Fibroblast of upper back skin (primary cell): Measurements from ENCODE around the gene PRR19.

ENCODE experiments used
- DNase-seq: peaks from one replicate; pipeline ENCODE4 v3.0.0-alpha.2; 2013

PRR19 gene

DNA sequence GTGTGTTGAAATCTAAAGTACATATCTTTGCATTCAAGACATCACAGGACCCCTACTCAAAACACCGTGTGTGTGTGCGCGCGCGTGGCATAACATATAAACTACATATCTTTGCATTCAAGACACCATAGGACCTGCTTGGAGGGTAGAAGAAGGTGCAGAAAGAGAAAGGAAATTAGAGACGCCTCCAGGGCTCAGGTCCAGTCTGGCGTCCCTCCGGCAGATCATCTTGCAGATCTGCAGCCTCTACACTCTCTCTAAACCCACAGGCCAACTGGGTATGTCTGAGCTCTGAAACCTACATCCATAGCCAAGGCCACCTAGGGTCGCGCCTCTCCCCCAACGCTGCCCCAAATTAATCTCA, 1.2 kb downstream of the PRR19 start:
- no peak for DNase-seq

- no peak for DNase-seq
Measured at GRCh38 chr19:42303876-42304275, 1.9 kb downstream of the PRR19 start.

DNA sequence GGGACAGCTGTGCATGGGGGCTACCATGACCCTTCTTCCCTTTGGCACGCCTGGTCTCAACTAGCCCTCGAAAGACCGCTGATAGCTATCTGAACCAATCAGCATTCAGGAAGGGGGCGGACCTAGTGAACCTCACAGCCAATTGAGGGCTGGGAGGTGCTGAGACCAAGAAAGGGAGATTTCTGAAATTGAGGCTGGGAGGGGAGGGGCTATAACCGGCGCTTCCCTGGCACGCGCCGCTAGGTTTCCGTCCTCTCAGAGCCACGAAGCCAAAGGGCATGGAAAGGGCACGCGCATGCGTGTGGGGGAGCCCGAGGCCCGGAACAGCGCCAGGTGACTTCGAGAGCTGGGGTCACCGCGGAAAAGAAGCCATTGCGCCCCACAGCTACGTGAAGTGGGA, 4.7 kb downstream of the PRR19 start:
- DNase-seq = no peak

DNA sequence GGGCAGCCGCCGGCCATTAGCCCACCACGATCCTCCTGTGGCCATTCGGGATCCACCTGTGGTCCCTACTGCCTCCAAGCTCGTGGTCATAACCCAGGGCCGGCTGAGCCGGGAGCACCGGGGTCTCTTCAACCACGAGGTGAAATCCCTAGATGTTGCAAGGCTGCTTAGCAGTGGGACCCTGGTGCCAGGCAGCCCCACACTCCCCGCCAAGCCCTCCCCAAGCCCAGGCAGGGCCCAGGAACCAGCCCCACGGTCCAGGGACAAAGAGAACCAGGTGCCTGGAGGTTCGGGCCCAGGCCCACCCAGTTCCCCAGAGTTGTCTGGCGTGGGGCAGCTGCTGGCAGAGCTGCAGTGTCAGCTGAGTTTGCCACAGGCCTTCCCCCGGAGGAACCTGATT, 7.8 kb downstream of the PRR19 start:
- DNase-seq = no peak

DNA sequence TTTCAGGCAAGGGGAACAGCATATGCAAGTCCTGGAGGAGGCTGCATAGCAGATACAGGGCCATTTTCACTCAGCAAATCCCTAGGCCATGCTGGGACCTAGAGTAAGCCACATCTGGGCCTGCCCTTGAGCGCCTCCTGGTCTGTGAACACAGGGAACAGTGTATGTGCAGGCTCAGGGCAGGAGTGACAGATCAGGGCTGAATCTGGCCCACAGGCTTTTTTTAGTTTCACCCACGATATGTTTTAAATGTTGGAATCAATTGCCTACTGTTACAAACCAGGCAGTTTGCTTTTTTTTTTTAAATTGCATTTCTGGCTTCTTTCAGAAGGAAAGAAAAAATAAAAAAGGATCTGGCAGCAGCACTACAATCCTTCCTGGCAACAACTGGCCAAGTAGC, 9.7 kb downstream of the PRR19 start:
- DNase-seq = no peak

GRCh38 chr19:42312370-42312769, 10.4 kb downstream of the PRR19 start:
- DNase-seq = no peak

- DNase-seq = peak; percentile 30
Measured at GRCh38 chr19:42313096-42313839, 11.3 kb downstream of the PRR19 start, which contains the start of gene TMEM145. Gene TMEM145 (plus strand): TSS chr19:42313309. CDS start chr19:42313377, 68 bp downstream.

- no peak for DNase-seq
Measured at GRCh38 chr19:42313840-42314755, 12.2 kb downstream of the PRR19 start.

DNA sequence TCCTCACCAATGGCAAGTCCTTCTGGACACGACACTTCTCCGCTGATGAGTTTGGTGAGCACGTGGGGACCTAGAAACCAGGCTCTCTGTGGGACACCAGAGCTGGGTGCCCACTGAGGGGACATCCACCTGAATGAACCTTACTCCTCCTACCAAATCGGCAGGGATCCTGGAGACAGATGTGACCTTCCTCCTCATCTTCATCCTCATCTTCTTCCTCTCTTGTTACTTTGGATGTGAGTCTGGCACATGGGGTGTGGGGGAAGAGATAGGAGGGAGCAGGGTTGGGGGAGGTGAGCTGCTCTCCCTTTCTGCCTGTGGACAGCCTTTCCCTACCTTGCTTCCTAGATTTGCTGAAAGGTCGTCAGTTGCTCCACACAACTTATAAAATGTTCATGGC, 13.1 kb downstream of the PRR19 start:
- DNase-seq = no peak

DNA sequence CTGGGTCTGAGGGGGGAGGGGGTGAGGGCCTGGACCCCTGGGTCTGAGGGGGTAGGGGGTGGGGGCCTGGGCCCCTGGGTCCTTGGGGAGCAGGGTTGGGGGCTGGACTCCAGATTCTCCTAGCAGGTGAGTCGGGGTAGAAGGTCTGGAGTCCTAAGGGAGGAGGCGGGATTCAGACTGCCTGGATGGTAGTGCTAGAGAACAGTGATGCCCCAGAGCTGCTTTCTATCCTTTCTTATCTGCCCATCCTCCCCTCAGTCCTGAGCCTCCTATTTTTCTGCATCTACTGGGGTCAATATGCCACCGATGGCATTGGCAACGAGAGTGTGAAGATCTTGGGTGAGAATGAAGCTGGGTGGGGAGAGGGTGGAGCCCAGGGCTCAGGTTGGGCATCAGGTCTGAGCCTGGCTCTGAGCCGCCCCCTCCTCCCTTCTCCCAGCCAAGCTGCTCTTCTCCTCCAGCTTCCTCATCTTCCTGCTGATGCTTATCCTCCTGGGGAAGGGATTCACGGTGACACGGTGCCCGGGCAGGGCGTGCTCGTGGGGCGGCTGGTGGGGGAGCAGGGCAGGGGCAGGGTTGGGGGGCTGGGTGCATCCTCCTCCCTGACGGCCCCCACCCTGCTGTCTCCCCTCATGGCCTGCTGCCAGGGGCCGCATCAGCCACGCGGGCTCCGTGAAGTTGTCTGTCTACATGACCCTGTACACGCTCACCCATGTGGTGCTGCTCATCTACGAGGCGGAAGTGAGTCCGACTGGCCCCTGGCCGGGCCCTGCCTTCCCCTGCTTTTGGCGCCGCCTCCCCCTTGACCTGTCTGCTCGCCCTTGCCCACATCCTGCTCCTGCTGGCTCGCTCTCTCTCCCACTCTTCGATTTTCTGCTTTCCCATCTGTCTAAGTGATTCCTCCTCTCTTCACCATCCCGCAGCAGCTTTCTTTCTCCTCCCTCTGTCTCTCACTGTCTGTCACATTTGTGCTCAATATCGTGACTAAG, 14.6 kb downstream of the PRR19 start:
- peak; percentile 21 for DNase-seq

DNA sequence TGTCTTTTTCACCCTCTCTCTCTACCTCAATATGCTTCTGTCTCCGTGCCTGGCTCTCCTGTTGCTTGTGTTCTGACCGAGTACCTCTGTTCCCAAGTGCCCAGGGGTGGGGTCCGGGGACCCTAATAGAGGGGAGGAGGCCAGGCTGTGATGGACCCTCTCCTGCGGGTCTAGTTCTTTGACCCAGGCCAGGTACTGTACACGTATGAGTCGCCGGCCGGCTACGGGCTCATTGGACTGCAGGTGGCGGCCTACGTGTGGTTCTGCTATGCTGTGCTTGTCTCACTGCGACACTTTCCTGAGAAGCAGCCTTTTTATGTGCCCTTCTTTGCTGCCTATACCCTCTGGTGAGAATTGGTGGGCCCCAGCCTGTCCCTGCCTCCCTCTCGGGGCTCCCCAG, 15.6 kb downstream of the PRR19 start:
- no peak for DNase-seq

- DNase-seq = no peak
Measured at GRCh38 chr19:42322305-42322704, 20.4 kb downstream of the PRR19 start.

- DNase-seq = no peak
Measured at GRCh38 chr19:42323473-42323851, 21.5 kb downstream of the PRR19 start.

DNA sequence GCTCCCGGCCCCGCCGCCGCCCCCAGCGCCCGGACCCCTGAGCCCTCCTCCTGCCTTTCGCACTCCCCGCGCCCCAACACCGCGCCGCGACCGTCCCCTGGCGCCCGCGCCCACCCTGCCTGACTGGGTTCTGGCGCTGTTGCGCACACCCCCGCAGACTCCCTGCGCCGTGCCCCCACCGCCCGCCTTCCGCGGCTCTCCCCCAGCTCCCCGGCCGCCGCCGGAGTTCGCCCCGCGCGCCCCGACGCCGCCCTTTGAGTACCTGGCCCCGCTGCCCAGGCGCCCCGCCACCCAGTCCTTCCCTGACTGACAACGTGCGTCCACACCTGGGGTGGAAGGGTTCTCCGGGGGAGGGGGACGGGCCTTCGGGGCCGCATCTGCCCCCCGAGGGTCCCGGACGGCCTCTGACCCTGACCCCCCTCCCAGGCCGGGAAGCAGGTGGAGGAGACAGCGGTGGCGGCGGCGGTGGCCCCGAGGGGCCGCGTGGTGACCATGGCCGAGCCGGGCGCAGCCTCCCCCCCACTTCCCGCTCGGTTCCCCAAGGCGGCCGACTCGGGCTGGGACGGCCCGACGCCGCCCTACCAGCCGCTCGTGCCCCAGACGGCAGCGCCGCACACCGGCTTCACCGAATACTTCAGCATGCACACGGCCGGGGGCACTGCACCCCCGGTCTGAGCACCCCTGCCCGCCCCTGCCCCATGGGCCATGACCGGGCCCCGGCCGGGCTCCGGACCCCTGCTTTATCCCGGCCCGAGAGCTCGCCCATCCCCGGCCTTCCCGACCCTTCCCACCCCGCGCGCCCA, 22.1 kb downstream of the PRR19 start:
- no peak for DNase-seq

GRCh38 chr19:42324655-42325307, 22.8 kb downstream of the PRR19 start:
- DNase-seq = no peak

GRCh38 chr19:42325308-42325895, 23.5 kb downstream of the PRR19 start, which contains the start of gene MEGF8:
Gene MEGF8 (plus strand): TSS chr19:42325635. CDS start chr19:42326244, 609 bp downstream.
- peak; percentile 99 for DNase-seq

DNA sequence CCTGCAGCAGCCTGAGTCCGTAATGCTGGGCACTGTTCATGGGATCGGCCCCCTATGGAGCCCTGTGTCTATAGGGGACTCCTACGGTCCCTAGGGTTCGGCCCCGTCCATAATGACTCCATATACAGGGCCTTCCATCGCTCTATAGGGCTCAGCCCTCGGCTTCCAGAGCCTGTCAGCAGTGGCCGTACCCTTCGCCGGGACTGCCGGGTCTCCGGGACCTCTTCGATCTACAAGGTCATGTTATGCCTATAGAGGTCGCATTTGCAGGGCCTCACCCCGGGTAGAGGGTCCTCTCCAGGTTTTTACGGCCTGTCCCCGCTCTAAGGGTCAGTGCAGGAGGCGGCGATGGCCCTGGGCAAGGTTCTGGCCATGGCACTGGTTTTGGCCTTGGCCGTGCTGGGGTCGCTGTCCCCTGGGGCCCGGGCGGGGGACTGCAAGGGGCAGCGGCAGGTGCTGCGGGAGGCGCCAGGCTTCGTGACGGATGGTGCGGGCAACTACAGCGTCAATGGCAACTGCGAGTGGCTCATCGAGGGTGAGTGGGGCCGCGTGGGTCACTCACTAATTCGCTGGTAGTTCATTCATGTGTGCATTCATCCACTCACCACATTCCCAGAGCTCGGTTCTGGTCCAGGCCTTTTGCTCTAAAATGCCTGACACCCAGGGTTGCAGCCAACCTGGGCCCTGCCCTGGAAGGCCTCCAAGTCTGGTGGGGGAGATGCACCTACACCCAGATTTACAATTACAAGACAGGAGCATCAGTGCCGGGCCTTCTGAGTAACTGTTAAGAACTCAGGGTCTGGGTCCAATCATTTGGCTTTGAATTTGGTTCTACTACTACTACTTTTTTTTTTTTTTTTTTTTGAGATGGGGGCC, 24.2 kb downstream of the PRR19 start:
- no peak for DNase-seq

- DNase-seq = no peak
Measured at GRCh38 chr19:42326969-42327368, 25.0 kb downstream of the PRR19 start.

DNA sequence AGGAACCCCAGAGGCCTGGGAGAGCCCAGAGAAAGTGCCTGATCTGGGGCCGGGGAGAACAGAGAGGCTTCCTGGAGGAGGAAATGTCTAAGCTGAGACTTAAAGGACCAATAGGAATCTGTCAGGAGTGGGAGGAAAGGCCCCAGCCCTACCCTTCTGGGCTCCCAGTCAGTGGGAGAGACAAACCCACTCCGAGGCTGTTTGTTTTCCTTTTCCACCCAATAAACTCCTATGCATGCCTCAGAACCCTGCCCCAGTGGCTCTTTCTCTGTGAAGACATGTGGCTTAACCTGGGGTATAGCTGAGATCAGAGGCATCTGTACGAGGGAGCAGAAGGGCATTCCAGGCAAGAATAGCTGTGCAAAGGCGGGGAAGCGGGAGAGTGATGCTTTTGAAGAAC, 25.4 kb downstream of the PRR19 start:
- DNase-seq = no peak

GRCh38 chr19:42328106-42328505, 26.2 kb downstream of the PRR19 start:
- DNase-seq = no peak
